H1 (cell line): Measurements from ENCODE around the gene PRKACA. TPM values are rescaled to one million over a fixed set of nuclear protein-coding genes. Genes with fewer than 3 reads are reported as not detected.

Experiments
- CTCF ChIA-PET: fragments of 300-600 bp; sonication (Branson Sonifier 250); formaldehyde crosslinking; loops from one replicate; lab custom pipeline; 2021; ENCODE audit not compliant: partially characterized antibody; lab: Charles Lee
- POLR2A ChIA-PET: fragments of 300-600 bp; sonication (Branson Sonifier 250); formaldehyde crosslinking; loops from one replicate; lab custom pipeline; 2021; ENCODE audit warnings: inconsistent platforms; ENCODE audit not compliant: partially characterized antibody; lab: Charles Lee
- DNase-seq, 2 experiments: peaks; one replicate each; pipeline versions ENCODE4 v3.0.0 to v3.0.0-alpha.2; 2010 to 2022; ENCODE audit warnings: low spot score in 2 of 2, low read depth in 1 of 2, mixed read lengths in 1 of 2
- FAIRE-seq: peaks from 2 replicates; lab custom pipeline; 2011; peaks lifted over from hg19 to GRCh38; lab: Jason Lieb, UNC
- H2AFZ ChIP-seq: 2 replicates; pipeline ENCODE4 v1.8.1; 2012; ENCODE audit warnings: low read length, inconsistent platforms
- H2AK5ac ChIP-seq: 2 replicates; pipeline ENCODE4 v1.6.1; 2013; ENCODE audit warnings: low read depth, low read length
- H2BK120ac ChIP-seq: replicated peaks from 2 replicates; pipeline ENCODE3; 2013; ENCODE audit warnings: low read depth, low read length, inconsistent platforms
- H2BK12ac ChIP-seq: 2 replicates; pipeline ENCODE4 v1.6.1; 2013; ENCODE audit warnings: low read depth, low read length
- H2BK15ac ChIP-seq: 2 replicates; pipeline ENCODE4 v1.6.1; 2013; ENCODE audit warnings: low read length
- H2BK20ac ChIP-seq: 2 replicates; pipeline ENCODE4 v1.6.1; 2013; ENCODE audit warnings: low read length
- H2BK5ac ChIP-seq: 2 replicates; pipeline ENCODE4 v1.6.1; 2013; ENCODE audit warnings: low read depth, low read length
- H3K14ac ChIP-seq: 2 replicates; pipeline ENCODE4 v1.6.1; 2013; ENCODE audit warnings: inconsistent platforms; ENCODE audit not compliant: insufficient read length
- H3K18ac ChIP-seq: 2 replicates; pipeline ENCODE4 v1.6.1; 2013; ENCODE audit warnings: low read length; ENCODE audit errors: extremely low read depth
- H3K23ac ChIP-seq: 2 replicates; pipeline ENCODE4 v1.6.1; 2013; ENCODE audit warnings: inconsistent platforms; ENCODE audit not compliant: insufficient read length
- H3K23me2 ChIP-seq: 2 replicates; pipeline ENCODE4 v1.6.1; 2013; ENCODE audit warnings: low read depth, low read length
- H3K27ac ChIP-seq: 2 replicates; pipeline ENCODE4 v1.6.1; 2011; ENCODE audit warnings: low read depth, low read length, inconsistent platforms
- H3K27me3 ChIP-seq, 4 experiments: replicated peaks in 1 of 4; 1 replicate in 1 of 4; 2 replicates in 3 of 4; pipeline versions ENCODE4 v1.6.1 to v1.8.1; 2011 to 2013; ENCODE audit warnings: low read length in 3 of 4, mild to moderate bottlenecking in 3 of 4, inconsistent platforms in 2 of 4, mixed read lengths in 2 of 4, moderate library complexity in 1 of 4; ENCODE audit not compliant: control insufficient read depth in 3 of 4, insufficient read depth in 3 of 4; ENCODE audit errors: extremely low read depth in 1 of 4
- H3K36me3 ChIP-seq, 4 experiments: 2 replicates each; pipeline versions ENCODE4 v1.6.1 to v1.8.1; 2011 to 2013; ENCODE audit warnings: mild to moderate bottlenecking in 4 of 4, low read length in 3 of 4, moderate library complexity in 2 of 4, control low read depth in 1 of 4, inconsistent platforms in 1 of 4; ENCODE audit not compliant: insufficient read depth in 4 of 4, control insufficient read depth in 2 of 4
- H3K4ac ChIP-seq: replicated peaks from 2 replicates; pipeline ENCODE3; 2013; ENCODE audit warnings: low read length, low read depth, mixed read lengths, inconsistent platforms; ENCODE audit not compliant: insufficient read length
- H3K4me1 ChIP-seq, 4 experiments: replicated peaks in 1 of 4; 1 replicate in 1 of 4; 2 replicates in 3 of 4; pipeline versions ENCODE4 v1.6.1 to v1.8.1; 2011 to 2013; ENCODE audit warnings: low read length in 3 of 4, inconsistent platforms in 2 of 4, mixed read lengths in 1 of 4; ENCODE audit not compliant: insufficient read depth in 4 of 4, control insufficient read depth in 3 of 4
- H3K4me2 ChIP-seq, 2 experiments: 2 replicates each; pipeline versions ENCODE4 v1.6.1 to v1.8.1; 2011 to 2013; ENCODE audit warnings: low read depth in 2 of 2, low read length in 2 of 2, control low read depth in 1 of 2, inconsistent platforms in 1 of 2, mild to moderate bottlenecking in 1 of 2; ENCODE audit not compliant: insufficient read depth in 1 of 2
- H3K4me3 ChIP-seq, 4 experiments: fragments of 200-600, 300-600 bp in 1 of 4; sonication (generic), shearing (Covaris generic), sonication (Bioruptor Twin) in 1 of 4; 2 replicates each; pipeline versions ENCODE4 v1.5.1 to v1.8.1; 2011 to 2016; ENCODE audit warnings: low read length in 4 of 4, low read depth in 3 of 4, control low read depth in 2 of 4, inconsistent platforms in 2 of 4, mild to moderate bottlenecking in 2 of 4, mixed read lengths in 1 of 4, moderate library complexity in 1 of 4; ENCODE audit not compliant: insufficient read depth in 2 of 4; ENCODE audit errors: extremely low read depth in 1 of 4
- H3K56ac ChIP-seq: replicated peaks from 2 replicates; pipeline ENCODE3; 2013; ENCODE audit warnings: low read depth, mild to moderate bottlenecking, mixed read lengths, low read length, inconsistent platforms; ENCODE audit not compliant: insufficient read length
- H3K79me1 ChIP-seq: 2 replicates; pipeline ENCODE4 v1.6.1; 2013; ENCODE audit warnings: low read depth, low read length, control low read depth
- H3K79me2 ChIP-seq, 2 experiments: 2 replicates each; pipeline versions ENCODE4 v1.6.1 to v1.8.1; 2012 to 2013; ENCODE audit warnings: low read length in 2 of 2, mild to moderate bottlenecking in 2 of 2, inconsistent platforms in 1 of 2; ENCODE audit not compliant: insufficient read depth in 2 of 2, control insufficient read depth in 1 of 2
- H3K9ac ChIP-seq, 4 experiments: replicated peaks in 1 of 4; 1 replicate in 1 of 4; 2 replicates in 3 of 4; pipeline versions ENCODE4 v1.6.1 to v1.8.1; 2011 to 2013; ENCODE audit warnings: low read depth in 3 of 4, low read length in 3 of 4, control low read depth in 2 of 4, mild to moderate bottlenecking in 2 of 4, moderate library complexity in 2 of 4, inconsistent platforms in 1 of 4; ENCODE audit errors: extremely low read depth in 1 of 4
- H3K9me3 ChIP-seq, 2 experiments: 2 replicates each; pipeline versions ENCODE4 v1.6.1 to v1.8.1; 2012 to 2013; ENCODE audit warnings: mild to moderate bottlenecking in 2 of 2, moderate library complexity in 2 of 2, control low read depth in 1 of 2, inconsistent platforms in 1 of 2, low read depth in 1 of 2, low read length in 1 of 2, mixed read lengths in 1 of 2; ENCODE audit not compliant: insufficient read depth in 2 of 2
- H4K20me1 ChIP-seq, 2 experiments: replicated peaks in 1 of 2; 2 replicates each; pipeline versions ENCODE3 to v1.8.1; 2011 to 2013; ENCODE audit warnings: inconsistent platforms in 2 of 2, low read length in 2 of 2, mild to moderate bottlenecking in 1 of 2; ENCODE audit not compliant: insufficient read depth in 2 of 2, control insufficient read depth in 1 of 2
- H4K5ac ChIP-seq: 2 replicates; pipeline ENCODE4 v1.6.1; 2013; ENCODE audit warnings: low read length, low read depth, mixed read lengths, inconsistent platforms; ENCODE audit not compliant: insufficient read length
- H4K8ac ChIP-seq: 2 replicates; pipeline ENCODE4 v1.8.0; 2013; ENCODE audit warnings: mild to moderate bottlenecking, moderate library complexity, low read length, inconsistent platforms; ENCODE audit not compliant: insufficient read depth; ENCODE audit errors: extremely low read depth
- H4K91ac ChIP-seq: replicated peaks from 2 replicates; pipeline ENCODE3; 2013; ENCODE audit warnings: low read length, mixed read lengths, inconsistent platforms; ENCODE audit not compliant: insufficient read length
- ASH2L ChIP-seq: fragments of 200-600, 300-600 bp; sonication (generic); IDR thresholded peaks from one replicate; pipeline ENCODE4 v1.7.1; 2017; ENCODE audit warnings: low read length
- BACH1 ChIP-seq: IDR thresholded peaks from 2 replicates; pipeline ENCODE4 v1.6.1; 2012; ENCODE audit warnings: low read length, improper control_type of control experiment
- CBX8 ChIP-seq: fragments of 300-800, 300-1000 bp; sonication (generic); IDR thresholded peaks from 2 replicates; pipeline ENCODE4 v1.7.1; 2016; ENCODE audit warnings: low read depth, low read length, borderline replicate concordance
- GABPA ChIP-seq: IDR thresholded peaks from 2 replicates; pipeline ENCODE4 v1.6.1; 2011; ENCODE audit warnings: mild to moderate bottlenecking, low read length, moderate library complexity, borderline replicate concordance; ENCODE audit not compliant: insufficient read depth
- HDAC2 ChIP-seq, 2 experiments: fragments of 300-600 bp in 1 of 2; sonication (generic) in 1 of 2; IDR thresholded peaks; 2 replicates each; pipeline ENCODE4 v1.6.1; 2011 to 2012; ENCODE audit warnings: low read depth in 2 of 2, low read length in 2 of 2, mild to moderate bottlenecking in 2 of 2, moderate library complexity in 2 of 2, borderline replicate concordance in 1 of 2, inconsistent platforms in 1 of 2
- KDM1A ChIP-seq: fragments of 200-600, 300-600 bp; sonication (generic); IDR thresholded peaks from 2 replicates; pipeline ENCODE4 v1.7.1; 2016; ENCODE audit warnings: mild to moderate bottlenecking, low read length, borderline replicate concordance
- KDM5A ChIP-seq: fragments of 200-600 bp; IDR thresholded peaks from 2 replicates; pipeline ENCODE4 v1.7.1; 2012; ENCODE audit warnings: mild to moderate bottlenecking, low read length, inconsistent platforms, mixed read lengths
- NANOG ChIP-seq: IDR thresholded peaks from 2 replicates; pipeline ENCODE4 v1.6.1; 2011; ENCODE audit warnings: low read length, low read depth, mild to moderate bottlenecking, inconsistent platforms; ENCODE audit not compliant: insufficient read depth, poor library complexity, severe bottlenecking
- SIN3A ChIP-seq, 2 experiments: IDR thresholded peaks in 1 of 2; conservative IDR thresholded peaks in 1 of 2; 2 replicates each; pipeline ENCODE4 v1.6.1; 2011 to 2012; ENCODE audit warnings: low read length in 2 of 2, improper control_type of control experiment in 1 of 2, low read depth in 1 of 2, mild to moderate bottlenecking in 1 of 2
- YY1 ChIP-seq: IDR thresholded peaks from 2 replicates; pipeline ENCODE4 v1.6.1; 2011; ENCODE audit warnings: low read depth, mild to moderate bottlenecking, low read length
- WGBS, 2 experiments: shearing (Covaris generic) in 1 of 2; methylation state at CpG; one replicate each; pipeline versions ENCODE4 v1.1.6 to v1.1.7; 2013 to 2015; ENCODE audit warnings: low lambda C conversion rate in 2 of 2, mixed read lengths in 2 of 2, inconsistent platforms in 1 of 2, low coverage in 1 of 2, missing lambda C conversion rate in 1 of 2; ENCODE audit not compliant: insufficient replicate concordance in 2 of 2, insufficient coverage in 1 of 2, insufficient read length in 1 of 2; ENCODE audit errors: extremely low coverage in 1 of 2, missing lambda C conversion rate in 1 of 2; 5-methylcytosine and 5-hydroxymethylcytosine counted together
- polyA plus RNA-seq, 7 experiments: library from polyadenylated mRNA; depleted of rRNA in 3 of 7; stranded (reverse) in 5 of 7; unstranded in 2 of 7; fragments of >200 nt in 5 of 7; fragments of 200-250 nt in 2 of 7; gene quantifications; 1 replicate in 5 of 7; 2 replicates in 1 of 7; 4 replicates in 1 of 7; pipeline versions ENCODE4 v1.2.1 to v1.2.3, GENCODE V29; 2011 to 2013; ENCODE audit warnings: missing spikeins in 2 of 7, mixed read lengths in 2 of 7
- total RNA-seq: library from RNA; stranded (reverse); fragmentation: NEBNext Ultra II Directional; extraction: Animal tissue kit (Norgen Biotek cat#: 25700); gene quantifications from 2 replicates; pipeline ENCODE4 v1.2.1, GENCODE V29; 2021

Gene PRKACA
- total and polyA plus RNA-seq, 2 of the 8 experiments (the other 6 are each of a cell fraction or from before 2014, with no cell fraction given): 14.2 to 48.2 TPM

DNA sequence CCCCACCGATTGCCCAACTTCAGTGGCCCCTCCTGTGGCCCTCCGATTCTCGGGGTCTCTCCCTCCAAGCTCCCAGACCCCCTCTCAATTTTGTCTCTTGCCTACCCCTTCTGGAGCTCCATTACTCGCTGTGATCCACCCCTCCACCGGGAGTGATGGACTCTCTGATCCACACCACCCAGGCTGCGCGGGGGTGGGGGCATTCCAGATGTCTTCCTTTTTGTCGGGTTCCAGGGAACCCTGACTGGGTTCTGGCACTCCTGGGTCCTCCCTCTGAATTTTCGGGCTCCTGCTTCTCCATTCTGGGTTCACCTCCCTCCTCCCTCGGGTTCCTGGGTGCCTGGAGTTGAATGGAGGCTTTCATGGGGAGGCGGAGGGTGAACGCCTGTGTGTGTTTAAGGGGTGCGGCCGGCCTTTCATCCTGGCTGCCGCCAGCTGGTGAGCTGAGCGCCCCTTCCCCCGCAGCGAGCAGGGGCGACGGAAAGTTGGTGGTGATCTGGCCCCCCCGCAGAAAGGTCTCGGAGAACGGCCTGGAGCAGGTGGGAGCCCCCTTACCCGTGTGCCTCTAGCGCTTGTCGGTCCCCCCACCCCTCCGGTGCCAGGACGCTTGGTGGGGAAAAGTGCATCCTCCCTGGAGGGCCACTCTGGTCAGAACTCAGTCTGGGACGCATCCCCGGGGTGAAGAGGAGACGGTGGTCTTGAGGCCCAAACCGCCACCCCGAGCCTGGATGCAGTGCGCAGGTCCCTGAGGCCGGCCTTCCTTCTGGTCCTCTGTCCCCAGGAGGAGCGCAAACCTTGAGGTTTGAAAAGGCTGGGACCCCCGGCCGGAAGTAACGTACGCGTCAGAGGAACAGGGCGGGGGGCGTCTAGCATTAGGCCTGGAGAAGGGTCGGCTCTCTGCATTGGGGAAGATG is 43.4 kb downstream of the PRKACA start:
- no peak overlapping the region for H2AK5ac ChIP-seq
- peaks cover 0 to 15% (median 9%) of the 10 kb centered on the region in 4 experiments; a peak in 5 of 7 replicates for H3K4me1 ChIP-seq
- DNase-seq (peak in 1 of 2 experiments; percentile 64), FAIRE-seq (no peak)
- H3K79me2 ChIP-seq: no peaks in the 10 kb centered on the region
- no peak overlapping the region for H3K56ac ChIP-seq
- no peak overlapping the region for H3K27ac ChIP-seq
- H3K14ac ChIP-seq: no peak overlapping the region
- peak overlapping the region; percentile 62 for H4K8ac ChIP-seq
- H2BK120ac ChIP-seq: no peak overlapping the region
- H3K23ac ChIP-seq: no peak overlapping the region
- peak overlapping the region; percentile 32; the same call in 1 of the 2 replicates for H3K18ac ChIP-seq
- peaks cover 0 to 2% of the 10 kb centered on the region in 2 experiments for H4K20me1 ChIP-seq
- H3K27me3 ChIP-seq: peaks cover 17 to 40% (median 32%) of the 10 kb centered on the region in 4 experiments
- H3K36me3 ChIP-seq: no peaks in the 10 kb centered on the region
- H2BK5ac ChIP-seq: no peak overlapping the region
- no peak overlapping the region for H2BK15ac ChIP-seq
- no peak overlapping the region; a peak in 2 of 7 replicates for H3K9ac ChIP-seq
- peaks cover 18% of the 10 kb centered on the region; the same call in 1 of the 2 replicates for H3K23me2 ChIP-seq
- H3K4me2 ChIP-seq: peak overlapping the region; percentile 57 to 98
- H2BK20ac ChIP-seq: no peak overlapping the region
- WGBS, 2 experiments: 16% methylated on average over 38 of the region's 44 CpGs; no CpG with 5 or more reads in 1 of the 2 experiments
- peak overlapping the region; percentile 42 to 66 (median 50) for H3K4me3 ChIP-seq
- POLR2A ChIA-PET: interaction anchor here (0.7 to 2.6 kb wide), 5 partner anchors 18 to 193 kb away, joined by 3 to 10 read pairs (median 3); partner anchors contain the start of gene IL27RA
- H3K4ac ChIP-seq: no peak overlapping the region
- H2BK12ac ChIP-seq: no peak overlapping the region
- no peaks in the 10 kb centered on the region for H3K79me1 ChIP-seq
- CTCF ChIA-PET: interaction anchor here (0.6 to 7.0 kb wide), 23 partner anchors 8 to 216 kb away, joined by 3 to 103 read pairs (median 4); partner anchors contain the start of genes C19orf67, NANOS3 and PALM3
- H4K5ac ChIP-seq: no peak overlapping the region
- no peaks in the 10 kb centered on the region; a peak in 1 of 4 replicates for H3K9me3 ChIP-seq
- peak overlapping the region; percentile 64; the same call in 1 of the 2 replicates for H2AFZ ChIP-seq
- no peak overlapping the region for H4K91ac ChIP-seq
- no peak for TF ChIP-seq YY1
- no peak for TF ChIP-seq SIN3A (conservative IDR thresholded peaks at IDR 0.05 in 1 of 2, IDR thresholded peaks at IDR 0.05 in 1 of 2; ENCODE audit: low read depth in 1 of 2, low read length in 2 of 2)
- TF ChIP-seq NANOG: no peak
- TF ChIP-seq KDM1A: no peak
- TF ChIP-seq GABPA: no peak
- no peak for TF ChIP-seq BACH1
- TF ChIP-seq ASH2L: no peak
- TF ChIP-seq HDAC2 (IDR thresholded peaks at IDR 0.05; ENCODE audit: borderline replicate concordance in 1 of 2, low read depth in 2 of 2, low read length in 2 of 2): no peak
- no peak for TF ChIP-seq CBX8
- no peak for TF ChIP-seq KDM5A
